ENCODE results near the gene OR52N5.

OR52N5 gene

DNA sequence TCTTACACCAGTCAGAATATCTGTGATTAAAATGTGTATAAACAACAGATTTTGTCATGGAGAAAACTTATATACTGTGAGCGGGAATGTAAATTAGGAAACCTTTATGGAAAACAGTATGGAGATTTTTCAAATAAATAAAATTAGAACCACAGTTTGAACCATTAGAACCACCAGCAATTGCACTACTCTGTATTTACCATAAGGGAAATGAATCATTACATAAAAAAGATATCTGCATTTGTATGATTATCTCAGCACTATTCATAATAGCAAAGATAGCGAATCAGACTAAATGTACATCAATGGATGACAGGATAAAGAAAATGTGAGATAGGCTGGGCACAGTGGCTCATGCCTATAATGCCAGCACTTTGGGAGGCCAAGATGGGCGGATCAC, 36.5 kb downstream of the OR52N5 start:
- Mint-ChIP-seq H3K36me3 (ENCODE audit: low read depth) (no peaks in the 10 kb centered on the region), H3K4me3 (no peak overlapping the region), H3K4me1 (ENCODE audit: low read depth) (no peaks in the 10 kb centered on the region), H3K27ac (no peak overlapping the region), H3K27me3 (ENCODE audit: low read depth) (peaks cover 5% of the 10 kb centered on the region), H3K9me3 (peaks cover 3% of the 10 kb centered on the region)

DNA sequence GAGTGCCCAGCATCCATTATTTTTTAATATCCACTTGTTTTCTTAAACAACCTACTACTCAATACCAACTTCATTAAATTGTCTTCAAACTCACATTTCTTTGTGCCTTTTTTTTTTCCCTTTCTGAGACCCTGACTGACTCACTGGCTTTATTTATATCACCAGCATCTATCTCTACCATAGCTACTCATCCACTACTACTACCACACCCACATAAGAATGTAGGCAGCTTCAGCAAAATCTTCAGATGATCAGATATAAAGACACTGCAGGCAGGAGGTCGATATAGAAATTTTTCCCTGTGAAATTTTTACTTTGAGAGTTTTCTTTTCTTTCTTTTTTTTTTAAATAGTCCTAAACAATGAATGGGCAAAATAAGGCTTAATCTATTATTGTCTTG, 44.7 kb downstream of the OR52N5 start:
- Mint-ChIP-seq H3K27ac (no peak overlapping the region), H3K4me1 (ENCODE audit: low read depth) (no peaks in the 10 kb centered on the region), H3K9me3 (peaks cover 20% of the 10 kb centered on the region), H3K4me3 (no peak overlapping the region), H3K27me3 (ENCODE audit: low read depth) (peaks cover 12% of the 10 kb centered on the region), H3K36me3 (ENCODE audit: low read depth) (peaks cover 1% of the 10 kb centered on the region)

DNA sequence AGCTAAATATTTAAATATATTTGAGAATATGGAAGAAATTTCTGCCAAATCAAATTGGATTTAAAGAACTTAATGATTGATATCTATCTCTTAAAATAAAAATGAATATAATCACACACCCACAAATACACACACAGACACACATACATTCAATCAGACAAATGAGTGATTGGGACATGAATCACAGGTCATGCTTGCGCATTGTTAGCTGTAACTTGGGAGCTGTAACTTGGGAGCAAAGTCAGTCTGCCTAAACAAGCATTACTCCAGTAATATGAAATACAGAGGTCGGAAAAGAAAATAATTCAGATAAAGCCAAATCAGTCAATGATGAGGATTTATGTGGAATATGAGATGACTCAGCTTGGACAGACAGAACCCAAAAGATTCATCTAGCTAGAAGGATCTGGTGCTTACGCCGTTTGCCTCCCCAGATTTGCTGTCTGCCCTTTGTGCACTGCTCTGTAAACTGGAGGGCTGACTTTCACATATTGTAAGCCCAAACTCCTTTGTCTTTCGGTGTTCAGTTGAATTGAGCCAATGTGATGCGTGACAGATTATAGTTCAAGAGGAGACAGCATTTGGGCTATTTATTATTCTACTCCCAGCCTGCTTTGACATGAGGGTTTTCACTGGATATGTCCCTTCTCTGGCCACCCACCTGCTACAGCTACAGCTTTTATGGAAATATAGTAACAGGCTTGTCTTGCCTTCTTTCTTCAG, 45.3 kb downstream of the OR52N5 start:
- H3K4me3 Mint-ChIP-seq, result no peak overlapping the region
- peaks cover 12% of the 10 kb centered on the region for H3K27me3 Mint-ChIP-seq (ENCODE audit: low read depth)
- H3K9me3 Mint-ChIP-seq, result peaks cover 20% of the 10 kb centered on the region
- no peaks in the 10 kb centered on the region for H3K4me1 Mint-ChIP-seq (ENCODE audit: low read depth)
- no peak overlapping the region for H3K27ac Mint-ChIP-seq
- H3K36me3 Mint-ChIP-seq (ENCODE audit: low read depth), result peaks cover 1% of the 10 kb centered on the region

DNA sequence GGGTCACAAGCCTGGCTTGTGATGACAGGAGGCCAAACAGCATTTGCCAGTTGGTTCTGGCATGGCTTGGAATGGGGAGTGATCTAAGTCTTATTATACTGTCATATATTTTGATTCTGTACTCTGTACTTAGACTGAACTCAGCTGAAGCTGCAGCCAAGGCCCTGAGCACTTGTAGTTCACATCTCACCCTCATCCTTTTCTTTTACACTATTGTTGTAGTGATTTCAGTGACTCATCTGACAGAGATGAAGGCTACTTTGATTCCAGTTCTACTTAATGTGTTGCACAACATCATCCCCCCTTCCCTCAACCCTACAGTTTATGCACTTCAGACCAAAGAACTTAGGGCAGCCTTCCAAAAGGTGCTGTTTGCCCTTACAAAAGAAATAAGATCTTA, 46.1 kb downstream of the OR52N5 start:
- peaks cover 20% of the 10 kb centered on the region for H3K9me3 Mint-ChIP-seq
- no peak overlapping the region for H3K27ac Mint-ChIP-seq
- H3K4me1 Mint-ChIP-seq (ENCODE audit: low read depth), result no peaks in the 10 kb centered on the region
- H3K27me3 Mint-ChIP-seq (ENCODE audit: low read depth), result peaks cover 12% of the 10 kb centered on the region
- H3K4me3 Mint-ChIP-seq, result no peak overlapping the region
- peaks cover 1% of the 10 kb centered on the region for H3K36me3 Mint-ChIP-seq (ENCODE audit: low read depth)

DNA sequence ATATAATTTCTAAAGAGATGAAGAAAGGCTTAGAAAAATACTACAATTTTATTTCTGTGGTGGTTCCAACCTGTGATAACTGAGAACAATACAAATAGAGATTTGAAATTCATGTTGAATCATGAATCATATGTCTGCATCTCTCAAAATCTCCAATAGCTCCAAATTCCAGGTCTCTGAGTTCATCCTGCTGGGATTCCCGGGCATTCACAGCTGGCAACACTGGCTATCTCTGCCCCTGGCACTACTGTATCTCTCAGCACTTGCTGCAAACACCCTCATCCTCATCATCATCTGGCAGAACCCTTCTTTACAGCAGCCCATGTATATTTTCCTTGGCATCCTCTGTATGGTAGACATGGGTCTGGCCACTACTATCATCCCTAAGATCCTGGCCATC, 46.8 kb downstream of the OR52N5 start, which contains the start of gene OR56B1:
Gene OR56B1 (plus strand): TSS at position 53 of the 400 bp plus-strand sequence. CDS start 69 bp downstream, at position 122.
- no peak within 1 kb of the TSS for H3K27ac Mint-ChIP-seq
- peaks cover 5% of the 10 kb centered on the region for H3K27me3 Mint-ChIP-seq (ENCODE audit: low read depth)
- no peak within 1 kb of the TSS for H3K4me3 Mint-ChIP-seq
- H3K9me3 Mint-ChIP-seq, result peaks cover 15% of the 10 kb centered on the region
- no peaks in the 10 kb centered on the region for H3K4me1 Mint-ChIP-seq (ENCODE audit: low read depth)
- peaks cover 1% of the 10 kb centered on the region for H3K36me3 Mint-ChIP-seq (ENCODE audit: low read depth)

DNA sequence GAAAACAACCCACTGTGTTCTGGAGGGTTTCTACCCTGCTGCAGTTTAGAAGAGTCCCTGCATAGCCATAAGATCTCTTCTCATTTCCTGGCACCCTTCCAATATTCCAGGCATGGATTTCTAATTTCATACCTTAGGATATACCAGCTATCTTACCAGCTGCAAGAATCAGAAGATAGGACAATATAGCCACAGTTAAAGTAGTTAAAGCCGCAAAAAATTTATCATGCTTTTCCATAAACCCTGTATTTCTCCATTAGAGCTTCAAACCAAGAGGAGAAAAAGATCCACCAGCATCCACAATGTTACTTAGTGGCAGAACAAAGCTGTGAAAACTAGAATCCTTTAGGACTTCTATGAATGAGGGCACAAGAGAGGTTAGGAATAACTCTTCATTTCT, 55.5 kb downstream of the OR52N5 start:
- H3K27me3 Mint-ChIP-seq (ENCODE audit: low read depth), result no peaks in the 10 kb centered on the region
- no peak overlapping the region for H3K4me3 Mint-ChIP-seq
- peaks cover 3% of the 10 kb centered on the region for H3K36me3 Mint-ChIP-seq (ENCODE audit: low read depth)
- H3K27ac Mint-ChIP-seq, result no peak overlapping the region
- no peaks in the 10 kb centered on the region for H3K9me3 Mint-ChIP-seq
- no peaks in the 10 kb centered on the region for H3K4me1 Mint-ChIP-seq (ENCODE audit: low read depth)

DNA sequence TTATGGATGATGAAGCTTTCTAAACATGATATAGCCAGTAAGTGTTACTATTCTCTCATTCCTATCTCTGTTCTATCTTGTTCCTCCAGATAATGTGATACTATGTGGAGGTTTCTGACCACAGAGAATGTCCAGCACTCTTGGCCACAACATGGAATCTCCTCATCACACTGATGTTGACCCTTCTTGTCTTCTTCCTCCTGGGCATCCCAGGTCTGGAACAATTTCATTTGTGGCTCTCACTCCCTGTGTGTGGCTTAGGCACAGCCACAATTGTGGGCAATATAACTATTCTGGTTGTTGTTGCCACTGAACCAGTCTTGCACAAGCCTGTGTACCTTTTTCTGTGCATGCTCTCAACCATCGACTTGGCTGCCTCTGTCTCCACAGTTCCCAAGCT, 56.8 kb downstream of the OR52N5 start:
- no peak overlapping the region for H3K27ac Mint-ChIP-seq
- H3K4me1 Mint-ChIP-seq (ENCODE audit: low read depth), result no peaks in the 10 kb centered on the region
- H3K4me3 Mint-ChIP-seq, result no peak overlapping the region
- no peaks in the 10 kb centered on the region for H3K27me3 Mint-ChIP-seq (ENCODE audit: low read depth)
- peaks cover 3% of the 10 kb centered on the region for H3K36me3 Mint-ChIP-seq (ENCODE audit: low read depth)
- no peaks in the 10 kb centered on the region for H3K9me3 Mint-ChIP-seq
